Right lobe of liver (tissue), 4 donors: ENCODE data around the gene PLA2G15.

ENCODE experiments used
- POLR2A ChIP-seq: fragments of 450-650 bp; IDR thresholded peaks from one replicate; pipeline ENCODE4 v1.6.1; 2017; ENCODE audit warnings: antibody characterized with exemption, mild to moderate bottlenecking
- TF ChIP-seq, protein P1 (sequence below), 4 donors: fragments of 200-600 bp in 3 of 4; fragments of 450-650 bp in 1 of 4; IDR thresholded peaks; one replicate each; pipeline versions ENCODE4 v1.5.1 to v1.8.0; 2016 to 2022; ENCODE audit warnings: antibody characterized with exemption in 4 of 4, mild to moderate bottlenecking in 2 of 4
- donor health status: DM: no; HTN: no; CAD: no.
- donor health status: DM: no; HTN: no; CAD: no.
- donor health status: DM: no; HTN: yes; CAD: no.

DNA sequence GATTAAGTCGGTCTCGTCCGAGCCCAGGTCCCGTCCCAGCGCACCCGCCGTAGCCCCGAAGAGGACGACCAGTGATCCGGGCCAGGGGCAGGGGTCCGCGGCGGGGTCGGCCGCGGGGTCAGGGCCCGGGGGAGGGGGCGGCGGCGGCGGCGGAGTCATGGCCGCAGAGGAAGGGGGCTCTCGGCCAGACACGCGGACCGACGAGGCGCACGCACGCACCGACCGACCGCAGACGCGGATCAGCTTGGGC is 9.4 kb upstream of the PLA2G15 start, which contains the start of gene ESRP2:
- TF ChIP-seq, protein P1, sequence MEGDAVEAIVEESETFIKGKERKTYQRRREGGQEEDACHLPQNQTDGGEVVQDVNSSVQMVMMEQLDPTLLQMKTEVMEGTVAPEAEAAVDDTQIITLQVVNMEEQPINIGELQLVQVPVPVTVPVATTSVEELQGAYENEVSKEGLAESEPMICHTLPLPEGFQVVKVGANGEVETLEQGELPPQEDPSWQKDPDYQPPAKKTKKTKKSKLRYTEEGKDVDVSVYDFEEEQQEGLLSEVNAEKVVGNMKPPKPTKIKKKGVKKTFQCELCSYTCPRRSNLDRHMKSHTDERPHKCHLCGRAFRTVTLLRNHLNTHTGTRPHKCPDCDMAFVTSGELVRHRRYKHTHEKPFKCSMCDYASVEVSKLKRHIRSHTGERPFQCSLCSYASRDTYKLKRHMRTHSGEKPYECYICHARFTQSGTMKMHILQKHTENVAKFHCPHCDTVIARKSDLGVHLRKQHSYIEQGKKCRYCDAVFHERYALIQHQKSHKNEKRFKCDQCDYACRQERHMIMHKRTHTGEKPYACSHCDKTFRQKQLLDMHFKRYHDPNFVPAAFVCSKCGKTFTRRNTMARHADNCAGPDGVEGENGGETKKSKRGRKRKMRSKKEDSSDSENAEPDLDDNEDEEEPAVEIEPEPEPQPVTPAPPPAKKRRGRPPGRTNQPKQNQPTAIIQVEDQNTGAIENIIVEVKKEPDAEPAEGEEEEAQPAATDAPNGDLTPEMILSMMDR (IDR thresholded peaks at IDR 0.05), result no peak
- TF ChIP-seq POLR2A, result no peak
